HepG2 (cell line): ENCODE measurements around the gene TNNI3. TPM values are rescaled to one million over a fixed set of nuclear protein-coding genes. Genes with fewer than 3 reads are reported as not detected.

Source experiments
- ATAC-seq: fragments of 200-7000 bp; cut with Tn5 transposase; 3 replicates; pipeline ENCODE4 v1.9.1; 2020; ENCODE audit warnings: mild to moderate bottlenecking, moderate library complexity
- BruUV-seq: library from RNA; stranded (reverse); fragments of 400-500 nt; replicated peaks from 2 replicates; lab custom pipeline; 2021; lab: Mats Ljungman, UMichigan
- CTCF ChIA-PET: fragments of 300-600 bp; formaldehyde crosslinking; extraction: SDS; loops from one replicate; lab custom pipeline; 2021; ENCODE audit warnings: low total read pairs, inconsistent platforms, low intra/inter-chr PET ratio; lab: Yijun Ruan, JAX
- POLR2A ChIA-PET: fragments of 350-600 bp; sonication (Branson Sonifier 250); formaldehyde crosslinking; loops from one replicate; lab custom pipeline; 2020; ENCODE audit warnings: antibody characterized with exemption, inconsistent platforms; lab: Yijun Ruan, JAX
- DNase-seq: peaks from one replicate; pipeline ENCODE4 v3.0.0-alpha.2; 2015; ENCODE audit warnings: low spot score
- FAIRE-seq: peaks from 3 replicates; lab custom pipeline; 2011; peaks lifted over from hg19 to GRCh38; lab: Jason Lieb, UNC
- H2AFZ ChIP-seq: one replicate; pipeline ENCODE4 v1.6.1; 2011; ENCODE audit warnings: low read length, inconsistent platforms
- H3K27ac ChIP-seq: fragments of 300-600 bp; 3 replicates; pipeline ENCODE4 v1.8.0; 2011; ENCODE audit warnings: mixed run types, mild to moderate bottlenecking, mixed read lengths, low read length, inconsistent platforms; ENCODE audit not compliant: insufficient read depth; ENCODE audit errors: extremely low read length
- H3K27me3 ChIP-seq, 2 experiments: fragments of 200-600 bp in 1 of 2; 2 replicates in 1 of 2; 3 replicates in 1 of 2; pipeline versions ENCODE4 v1.6.0 to v1.8.0; 2011; ENCODE audit warnings: low read length in 2 of 2, mild to moderate bottlenecking in 2 of 2, moderate library complexity in 2 of 2, inconsistent platforms in 1 of 2; ENCODE audit not compliant: insufficient read depth in 2 of 2, control insufficient read depth in 1 of 2
- H3K36me3 ChIP-seq, 2 experiments: fragments of 200-600 bp in 1 of 2; replicated peaks in 1 of 2; 2 replicates in 1 of 2; 3 replicates in 1 of 2; pipeline versions ENCODE4 v1.5.1 to v1.8.0; 2011; ENCODE audit warnings: low read length in 2 of 2, inconsistent platforms in 1 of 2; ENCODE audit not compliant: insufficient read depth in 2 of 2, control insufficient read depth in 1 of 2
- H3K4me1 ChIP-seq: 2 replicates; pipeline ENCODE4 v1.5.1; 2012; ENCODE audit warnings: low read length, inconsistent platforms; ENCODE audit not compliant: insufficient read depth
- H3K4me2 ChIP-seq: 2 replicates; pipeline ENCODE4 v1.6.0; 2011; ENCODE audit warnings: low read depth, low read length, inconsistent platforms
- H3K4me3 ChIP-seq, 3 experiments: fragments of 200-600 bp in 1 of 3; sonication (generic), shearing (Covaris generic) in 1 of 3; replicated peaks in 1 of 3; 2 replicates each; pipeline ENCODE4 v1.5.1; 2011 to 2016; ENCODE audit warnings: low read length in 3 of 3, inconsistent platforms in 2 of 3, low read depth in 2 of 3, mild to moderate bottlenecking in 2 of 3, control low read depth in 1 of 3, mixed read lengths in 1 of 3; ENCODE audit not compliant: insufficient read depth in 1 of 3
- H3K79me2 ChIP-seq: one replicate; pipeline ENCODE4 v1.6.1; 2011; ENCODE audit warnings: low read length, inconsistent platforms; ENCODE audit not compliant: insufficient read depth
- H3K9ac ChIP-seq: 2 replicates; pipeline ENCODE4 v1.6.0; 2011; ENCODE audit warnings: mild to moderate bottlenecking, low read depth, low read length, inconsistent platforms; ENCODE audit not compliant: insufficient read depth
- H3K9me3 ChIP-seq: 2 replicates; pipeline ENCODE4 v1.5.1; 2012; ENCODE audit warnings: mild to moderate bottlenecking, low read length
- H4K20me1 ChIP-seq: 2 replicates; pipeline ENCODE4 v1.6.0; 2011; ENCODE audit warnings: inconsistent platforms, mild to moderate bottlenecking, low read length, moderate library complexity; ENCODE audit not compliant: insufficient read depth
- DNMT1 ChIP-seq: sonication (generic); formaldehyde crosslinking; IDR thresholded peaks from 2 replicates; pipeline ENCODE4 v1.5.1; 2020; ENCODE audit warnings: mild to moderate bottlenecking, missing genetic modification reagents
- FOXM1 ChIP-seq: sonication (generic); formaldehyde crosslinking; IDR thresholded peaks from 2 replicates; pipeline ENCODE4 v1.5.0; 2020; ENCODE audit warnings: missing genetic modification reagents
- KLF16 ChIP-seq, 2 experiments: sonication (generic) in 1 of 2; formaldehyde crosslinking in 1 of 2; IDR thresholded peaks; 2 replicates each; pipeline versions ENCODE4 v1.6.1 to v1.8.0; 2016 to 2023; ENCODE audit warnings: missing genetic modification reagents in 2 of 2, missing compliant biosample characterization in 1 of 2
- MEIS1 ChIP-seq: sonication (generic); formaldehyde crosslinking; IDR thresholded peaks from 2 replicates; pipeline ENCODE4 v1.9.0; 2021; ENCODE audit warnings: mild to moderate bottlenecking, missing genetic modification reagents, moderate library complexity, borderline replicate concordance
- NCOA5 ChIP-seq: sonication (generic); formaldehyde crosslinking; IDR thresholded peaks from 2 replicates; pipeline ENCODE4 v1.4.0; 2020; ENCODE audit warnings: missing genetic modification reagents
- NKX3-1 ChIP-seq: sonication (generic); formaldehyde crosslinking; IDR thresholded peaks from 2 replicates; pipeline ENCODE4 v1.5.0; 2020; ENCODE audit warnings: missing genetic modification reagents
- PREB ChIP-seq: sonication (generic); formaldehyde crosslinking; IDR thresholded peaks from 2 replicates; pipeline ENCODE4 v1.4.0; 2020; ENCODE audit warnings: missing genetic modification reagents
- PTBP1 ChIP-seq: fragments of 200-400 bp; formaldehyde crosslinking; IDR thresholded peaks from 2 replicates; pipeline ENCODE4 v1.6.1; 2018; ENCODE audit warnings: low read length, low read depth; ENCODE audit not compliant: poor library complexity, severe bottlenecking
- SOX5 ChIP-seq: IDR thresholded peaks from 2 replicates; pipeline ENCODE4 v1.6.1; 2016; ENCODE audit warnings: borderline replicate concordance
- TEAD2 ChIP-seq: sonication (generic); formaldehyde crosslinking; IDR thresholded peaks from 2 replicates; pipeline ENCODE4 v1.9.0; 2021; ENCODE audit warnings: missing genetic modification reagents
- XBP1 ChIP-seq: sonication (generic); formaldehyde crosslinking; IDR thresholded peaks from 2 replicates; pipeline ENCODE4 v1.5.0; 2020; ENCODE audit warnings: missing genetic modification reagents
- ZBTB34 ChIP-seq: sonication (generic); formaldehyde crosslinking; IDR thresholded peaks from 2 replicates; pipeline ENCODE4 v1.8.0; 2022; ENCODE audit warnings: mild to moderate bottlenecking, missing genetic modification reagents
- ZNF468 ChIP-seq: sonication (generic); formaldehyde crosslinking; IDR thresholded peaks from 2 replicates; pipeline ENCODE4 v1.8.0; 2022; ENCODE audit warnings: mild to moderate bottlenecking, moderate library complexity, missing genetic modification reagents
- ZNF570 ChIP-seq: sonication (generic); formaldehyde crosslinking; IDR thresholded peaks from 2 replicates; pipeline ENCODE4 v1.4.0; 2020; ENCODE audit warnings: mild to moderate bottlenecking, missing genetic modification reagents, borderline replicate concordance
- ZNF629 ChIP-seq: sonication (generic); formaldehyde crosslinking; conservative IDR thresholded peaks from 2 replicates; pipeline ENCODE4 v1.5.0; 2020; ENCODE audit warnings: missing genetic modification reagents
- WGBS: methylation state at CpG from one replicate; pipeline ENCODE4 v1.1.6; 2017; ENCODE audit warnings: low lambda C conversion rate; 5-methylcytosine and 5-hydroxymethylcytosine counted together
- in situ Hi-C: cut with HindIII; loops from 2 replicates; pipeline ENCODE4 v1.10.0; 2017; ENCODE audit warnings: low pct_unique_long_range_greater_than_20kb; ENCODE audit not compliant: extremely low pct_ligation_motif_present
- intact Hi-C: fragments of 100-400 bp; cut with micrococcal nuclease; formaldehyde crosslinking; loops from one replicate; pipeline ENCODE4 v1.10.0; 2022; ENCODE audit not compliant: unreplicated experiment
- polyA plus RNA-seq, 8 experiments: library from polyadenylated mRNA; depleted of rRNA in 3 of 8; stranded (reverse) in 7 of 8; unstranded in 1 of 8; fragments of >200 nt; fragmentation: Illumina TruSeq in 4 of 8; extraction: Trizol in 4 of 8; gene quantifications; 2 replicates each; pipeline versions ENCODE4 v1.2.1 to v1.2.3, GENCODE V29; 2011 to 2016; ENCODE audit warnings: low read depth in 4 of 8, missing spikeins in 1 of 8, mixed read lengths in 1 of 8; ENCODE audit not compliant: insufficient read depth in 1 of 8
- total RNA-seq, 5 experiments: library from RNA; depleted of rRNA; stranded (reverse); fragments of >200 nt; fragmentation: Illumina TruSeq; extraction: Trizol; gene quantifications; 2 replicates each; pipeline ENCODE4 v1.2.3, GENCODE V29; 2016; ENCODE audit warnings: low read depth in 1 of 5
- TF ChIP-seq, protein P1 (sequence below): sonication (generic); formaldehyde crosslinking; IDR thresholded peaks from 2 replicates; pipeline ENCODE4 v1.5.0; 2020; ENCODE audit warnings: mild to moderate bottlenecking, missing genetic modification reagents
- TF ChIP-seq, protein P2 (sequence below): sonication (generic); formaldehyde crosslinking; IDR thresholded peaks from 2 replicates; pipeline ENCODE4 v1.5.1; 2020; ENCODE audit warnings: missing genetic modification reagents, mild to moderate bottlenecking, borderline replicate concordance

TNNI3 gene
- total and polyA plus RNA-seq, 2 of the 13 experiments (the other 11 are each of a cell fraction or from before 2014, with no cell fraction given): 3.5 to 3.7 TPM

GRCh38 chr19:55160986-55161365 is 3.4 kb upstream of the TNNI3 start:
- Histone ChIP-seq H3K4me1 (peaks cover 20% of the 10 kb centered on the region), H3K9me3 (no peaks in the 10 kb centered on the region), H3K4me2 (no peak overlapping the region), H4K20me1 (no peaks in the 10 kb centered on the region), H3K27me3 (peaks cover 0 to 31% of the 10 kb centered on the region in 2 experiments; a peak in 2 of 5 replicates), H2AFZ (no peak overlapping the region), H3K36me3 (no peaks in the 10 kb centered on the region), H3K27ac (no peak overlapping the region), H3K9ac (no peak overlapping the region), H3K79me2 (no peaks in the 10 kb centered on the region), H3K4me3 (no peak overlapping the region)
- DNase-seq: no peak
- no peak for ATAC-seq
- intact Hi-C loops: loop anchor here (2.0 kb wide), 1 partner anchor 20 kb away; no protein-coding TSS in a partner anchor
- WGBS: 63% methylated on average over 28 of the region's 32 CpGs
- FAIRE-seq: no peak
- ChIA-PET CTCF (interaction anchor here (0.7 to 1.5 kb wide), 2 partner anchors 15 to 20 kb away, joined by 3 to 15 read pairs; no protein-coding TSS in a partner anchor), POLR2A (interaction anchor here (0.7 to 1.1 kb wide), 4 partner anchors 43 to 301 kb away, joined by 3 to 5 read pairs (median 4); partner anchors contain the start of genes ISOC2, PPP1R12C and PPP6R1)
- in situ Hi-C loops: no loop called here
- BruUV-seq: no TSS peak
- TF ChIP-seq NCOA5 (no peak), FOXM1 (no peak), ZNF629 (no peak), ZNF468 (CRISPR knock-in tag) (no peak), ZNF570 (no peak), PTBP1 (no peak), XBP1 (CRISPR knock-in tag) (no peak), NKX3-1 (CRISPR knock-in tag) (no peak), DNMT1 (CRISPR knock-in tag) (no peak), MEIS1 (CRISPR knock-in tag) (no peak), KLF16 (CRISPR knock-in tag; IDR thresholded peaks at IDR 0.05) (no peak), SOX5 (no peak), TEAD2 (CRISPR knock-in tag) (no peak), ZBTB34 (CRISPR knock-in tag) (no peak), PREB (CRISPR knock-in tag) (no peak)
- TF ChIP-seq, protein P1, sequence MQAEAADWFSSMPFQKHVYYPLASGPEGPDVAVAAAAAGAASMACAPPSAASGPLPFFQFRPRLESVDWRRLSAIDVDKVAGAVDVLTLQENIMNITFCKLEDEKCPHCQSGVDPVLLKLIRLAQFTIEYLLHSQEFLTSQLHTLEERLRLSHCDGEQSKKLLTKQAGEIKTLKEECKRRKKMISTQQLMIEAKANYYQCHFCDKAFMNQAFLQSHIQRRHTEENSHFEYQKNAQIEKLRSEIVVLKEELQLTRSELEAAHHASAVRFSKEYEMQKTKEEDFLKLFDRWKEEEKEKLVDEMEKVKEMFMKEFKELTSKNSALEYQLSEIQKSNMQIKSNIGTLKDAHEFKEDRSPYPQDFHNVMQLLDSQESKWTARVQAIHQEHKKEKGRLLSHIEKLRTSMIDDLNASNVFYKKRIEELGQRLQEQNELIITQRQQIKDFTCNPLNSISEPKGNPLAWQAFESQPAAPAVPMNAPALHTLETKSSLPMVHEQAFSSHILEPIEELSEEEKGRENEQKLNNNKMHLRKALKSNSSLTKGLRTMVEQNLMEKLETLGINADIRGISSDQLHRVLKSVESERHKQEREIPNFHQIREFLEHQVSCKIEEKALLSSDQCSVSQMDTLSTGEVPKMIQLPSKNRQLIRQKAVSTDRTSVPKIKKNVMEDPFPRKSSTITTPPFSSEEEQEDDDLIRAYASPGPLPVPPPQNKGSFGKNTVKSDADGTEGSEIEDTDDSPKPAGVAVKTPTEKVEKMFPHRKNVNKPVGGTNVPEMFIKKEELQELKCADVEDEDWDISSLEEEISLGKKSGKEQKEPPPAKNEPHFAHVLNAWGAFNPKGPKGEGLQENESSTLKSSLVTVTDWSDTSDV: no peak
- TF ChIP-seq, protein P2, sequence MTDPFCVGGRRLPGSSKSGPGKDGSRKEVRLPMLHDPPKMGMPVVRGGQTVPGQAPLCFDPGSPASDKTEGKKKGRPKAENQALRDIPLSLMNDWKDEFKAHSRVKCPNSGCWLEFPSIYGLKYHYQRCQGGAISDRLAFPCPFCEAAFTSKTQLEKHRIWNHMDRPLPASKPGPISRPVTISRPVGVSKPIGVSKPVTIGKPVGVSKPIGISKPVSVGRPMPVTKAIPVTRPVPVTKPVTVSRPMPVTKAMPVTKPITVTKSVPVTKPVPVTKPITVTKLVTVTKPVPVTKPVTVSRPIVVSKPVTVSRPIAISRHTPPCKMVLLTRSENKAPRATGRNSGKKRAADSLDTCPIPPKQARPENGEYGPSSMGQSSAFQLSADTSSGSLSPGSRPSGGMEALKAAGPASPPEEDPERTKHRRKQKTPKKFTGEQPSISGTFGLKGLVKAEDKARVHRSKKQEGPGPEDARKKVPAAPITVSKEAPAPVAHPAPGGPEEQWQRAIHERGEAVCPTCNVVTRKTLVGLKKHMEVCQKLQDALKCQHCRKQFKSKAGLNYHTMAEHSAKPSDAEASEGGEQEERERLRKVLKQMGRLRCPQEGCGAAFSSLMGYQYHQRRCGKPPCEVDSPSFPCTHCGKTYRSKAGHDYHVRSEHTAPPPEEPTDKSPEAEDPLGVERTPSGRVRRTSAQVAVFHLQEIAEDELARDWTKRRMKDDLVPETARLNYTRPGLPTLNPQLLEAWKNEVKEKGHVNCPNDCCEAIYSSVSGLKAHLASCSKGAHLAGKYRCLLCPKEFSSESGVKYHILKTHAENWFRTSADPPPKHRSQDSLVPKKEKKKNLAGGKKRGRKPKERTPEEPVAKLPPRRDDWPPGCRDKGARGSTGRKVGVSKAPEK (CRISPR knock-in tag): no peak
